ENCODE measurements around the gene SIRT3.

DNA sequence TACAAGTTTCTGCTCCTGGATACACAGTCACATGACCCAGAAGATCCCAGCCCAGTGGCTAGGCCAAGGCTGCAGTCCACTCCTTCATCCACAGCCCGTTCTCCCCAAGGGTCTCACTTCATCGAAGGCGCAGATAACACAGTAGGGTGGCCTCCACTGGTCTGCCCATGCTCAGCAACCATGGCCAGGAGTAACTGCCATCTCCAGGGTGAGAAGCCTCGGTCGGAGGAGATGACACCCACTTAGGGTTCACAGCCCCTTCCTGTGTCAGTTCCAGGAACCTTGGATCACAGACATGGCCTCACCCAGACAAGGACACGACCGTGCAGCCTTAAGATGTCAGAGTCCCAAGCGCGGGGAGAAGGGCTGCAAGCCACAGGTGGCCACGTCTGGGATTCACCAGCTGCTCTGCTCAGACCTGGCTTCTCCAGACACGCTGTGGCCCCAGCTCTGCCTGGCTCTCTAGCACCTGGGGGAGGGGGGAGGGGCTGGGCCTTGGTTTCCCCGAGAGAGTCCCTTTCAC lies 31.5 kb downstream of the SIRT3 start:
- TF ChIP-seq, protein P1, sequence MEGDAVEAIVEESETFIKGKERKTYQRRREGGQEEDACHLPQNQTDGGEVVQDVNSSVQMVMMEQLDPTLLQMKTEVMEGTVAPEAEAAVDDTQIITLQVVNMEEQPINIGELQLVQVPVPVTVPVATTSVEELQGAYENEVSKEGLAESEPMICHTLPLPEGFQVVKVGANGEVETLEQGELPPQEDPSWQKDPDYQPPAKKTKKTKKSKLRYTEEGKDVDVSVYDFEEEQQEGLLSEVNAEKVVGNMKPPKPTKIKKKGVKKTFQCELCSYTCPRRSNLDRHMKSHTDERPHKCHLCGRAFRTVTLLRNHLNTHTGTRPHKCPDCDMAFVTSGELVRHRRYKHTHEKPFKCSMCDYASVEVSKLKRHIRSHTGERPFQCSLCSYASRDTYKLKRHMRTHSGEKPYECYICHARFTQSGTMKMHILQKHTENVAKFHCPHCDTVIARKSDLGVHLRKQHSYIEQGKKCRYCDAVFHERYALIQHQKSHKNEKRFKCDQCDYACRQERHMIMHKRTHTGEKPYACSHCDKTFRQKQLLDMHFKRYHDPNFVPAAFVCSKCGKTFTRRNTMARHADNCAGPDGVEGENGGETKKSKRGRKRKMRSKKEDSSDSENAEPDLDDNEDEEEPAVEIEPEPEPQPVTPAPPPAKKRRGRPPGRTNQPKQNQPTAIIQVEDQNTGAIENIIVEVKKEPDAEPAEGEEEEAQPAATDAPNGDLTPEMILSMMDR (conservative IDR thresholded peaks at IDR 0.05 in 1 of 2, IDR thresholded peaks at IDR 0.05 in 1 of 2; ENCODE audit: low read depth in 1 of 2, low read length in 2 of 2) = no peak
- TF ChIP-seq EZH2 (IDR thresholded peaks at IDR 0.05; ENCODE audit: low read length, missing control alignments) = no peak
